Psoas muscle (tissue), 8 donors: Measurements from ENCODE around the gene MSGN1. TPM values are rescaled to one million over a fixed set of nuclear protein-coding genes. Genes with fewer than 3 reads are reported as not detected.
A peak's percentile ranks its signal among the peaks of the same experiment; 100 is the strongest.

ENCODE experiments used
- ATAC-seq, 4 donors: fragments of 200-7000 bp; cut with Tn5 transposase; one replicate each; pipeline ENCODE4 v1.9.1; 2020; ENCODE audit warnings: moderate library complexity in 3 of 4, mild to moderate bottlenecking in 2 of 4
- DNase-seq, 2 donors: peaks; one replicate each; pipeline ENCODE4 v3.0.0-alpha.2; 2020
- H3K27ac ChIP-seq: fragments of 200-600 bp; one replicate; pipeline ENCODE4 v1.8.0; 2022
- H3K27me3 ChIP-seq, 3 donors: fragments of 200-600 bp in 1 of 3; one replicate each; pipeline versions ENCODE4 v1.6.1 to v1.8.0; 2013 to 2022; ENCODE audit warnings: low read length in 2 of 3, mild to moderate bottlenecking in 2 of 3, moderate library complexity in 1 of 3; ENCODE audit not compliant: insufficient read depth in 3 of 3
- H3K36me3 ChIP-seq, 2 donors: fragments of 200-600 bp in 1 of 2; one replicate each; pipeline versions ENCODE4 v1.6.1 to v1.8.0; 2013 to 2022; ENCODE audit warnings: low read depth in 1 of 2, mild to moderate bottlenecking in 1 of 2, moderate library complexity in 1 of 2; ENCODE audit not compliant: insufficient read depth in 1 of 2
- H3K4me1 ChIP-seq: fragments of 200-600 bp; one replicate; pipeline ENCODE4 v1.8.0; 2022
- H3K4me3 ChIP-seq: fragments of 200-600 bp; one replicate; pipeline ENCODE4 v1.8.0; 2022; ENCODE audit warnings: mild to moderate bottlenecking
- H3K9me3 ChIP-seq: fragments of 200-600 bp; one replicate; pipeline ENCODE4 v1.8.0; 2022
- WGBS, 3 donors: extraction: QIAGEN DNeasy Blood & Tissue Kit; methylation state at CpG; one replicate each; pipeline versions ENCODE4 v1.1.6 to v1.1.7; 2013; 5-methylcytosine and 5-hydroxymethylcytosine counted together
- intact Hi-C, 2 donors: fragments of 100-400 bp; cut with DNase I; formaldehyde crosslinking; loops; one replicate each; pipeline versions ENCODE4 v1.11.0 to v1.14.2; 2022
- long read RNA-seq, 2 donors: library from polyadenylated mRNA; unstranded; transcript quantifications; one replicate each; pipeline ENCODE4 v2.0.0, GENCODE V29; 2021
- polyA plus RNA-seq, 3 donors: library from polyadenylated mRNA; stranded (reverse); fragments of 200-250 nt; gene quantifications; one replicate each; pipeline ENCODE4 v1.2.3, GENCODE V29; 2013
- total RNA-seq, 4 donors: library from RNA; stranded (reverse); fragmentation: NEBNext Ultra II Directional in 2 of 4; extraction: Animal tissue kit (Norgen Biotek cat#: 25700) in 2 of 4; gene quantifications; one replicate each; pipeline versions ENCODE4 v1.2.1 to v1.2.4, GENCODE V29; 2021 to 2023
- TF ChIP-seq, protein P1 (sequence below): fragments of 200-600 bp; IDR thresholded peaks from one replicate; pipeline ENCODE4 v1.8.0; 2022; ENCODE audit warnings: antibody characterized with exemption
- donor health status: healthy with polysubstance abuse.
- donor health status: DM: no; HTN: no; CAD: no; lungs with moderate emphysema.
- donor health status: Bipolar disorder and iron deficiency.
- donor health status: healthy.
- donor health status: DM: yes; HTN: yes; CAD: no.
- donor health status: DM: no; HTN: no; CAD: no.
- donor health status: DM: no; HTN: no; CAD: no.
- donor health status: DM: yes; HTN: yes; CAD: no.

Gene MSGN1
- total RNA-seq (not detected), polyA plus RNA-seq (not detected)
- long read RNA-seq, donor 1 = 0 reads
- long read RNA-seq, donor 2 = 0 reads

DNA sequence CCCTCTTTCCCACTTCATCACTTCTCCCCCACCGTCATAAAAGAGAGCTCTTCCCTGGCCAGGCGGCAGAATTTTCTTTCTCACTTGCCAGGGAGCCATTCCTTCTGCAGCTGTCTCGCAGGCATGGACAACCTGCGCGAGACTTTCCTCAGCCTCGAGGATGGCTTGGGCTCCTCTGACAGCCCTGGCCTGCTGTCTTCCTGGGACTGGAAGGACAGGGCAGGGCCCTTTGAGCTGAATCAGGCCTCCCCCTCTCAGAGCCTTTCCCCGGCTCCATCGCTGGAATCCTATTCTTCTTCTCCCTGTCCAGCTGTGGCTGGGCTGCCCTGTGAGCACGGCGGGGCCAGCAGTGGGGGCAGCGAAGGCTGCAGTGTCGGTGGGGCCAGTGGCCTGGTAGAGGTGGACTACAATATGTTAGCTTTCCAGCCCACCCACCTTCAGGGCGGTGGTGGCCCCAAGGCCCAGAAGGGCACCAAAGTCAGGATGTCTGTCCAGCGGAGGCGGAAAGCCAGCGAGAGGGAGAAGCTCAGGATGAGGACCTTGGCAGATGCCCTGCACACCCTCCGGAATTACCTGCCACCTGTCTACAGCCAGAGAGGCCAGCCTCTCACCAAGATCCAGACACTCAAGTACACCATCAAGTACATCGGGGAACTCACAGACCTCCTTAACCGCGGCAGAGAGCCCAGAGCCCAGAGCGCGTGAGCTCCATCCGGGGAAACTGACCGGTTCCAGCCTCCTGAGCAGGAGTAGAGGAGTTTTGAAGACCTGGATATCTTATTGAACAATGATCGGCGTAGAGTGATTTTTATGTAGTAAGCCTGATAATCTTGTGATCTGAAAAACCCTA, at the start of gene MSGN1:
MSGN1 (plus strand) TSS at position 65 of the 850 bp plus-strand sequence; CDS start at position 124, 59 bp downstream.
- ATAC-seq (no peak), DNase-seq (no peak)
- H3K4me1 ChIP-seq = peaks cover 11% of the 10 kb centered on the region
- no peak within 1 kb of the TSS for H3K27ac ChIP-seq
- H3K4me3 ChIP-seq = no peak within 1 kb of the TSS
- TF ChIP-seq, protein P1, sequence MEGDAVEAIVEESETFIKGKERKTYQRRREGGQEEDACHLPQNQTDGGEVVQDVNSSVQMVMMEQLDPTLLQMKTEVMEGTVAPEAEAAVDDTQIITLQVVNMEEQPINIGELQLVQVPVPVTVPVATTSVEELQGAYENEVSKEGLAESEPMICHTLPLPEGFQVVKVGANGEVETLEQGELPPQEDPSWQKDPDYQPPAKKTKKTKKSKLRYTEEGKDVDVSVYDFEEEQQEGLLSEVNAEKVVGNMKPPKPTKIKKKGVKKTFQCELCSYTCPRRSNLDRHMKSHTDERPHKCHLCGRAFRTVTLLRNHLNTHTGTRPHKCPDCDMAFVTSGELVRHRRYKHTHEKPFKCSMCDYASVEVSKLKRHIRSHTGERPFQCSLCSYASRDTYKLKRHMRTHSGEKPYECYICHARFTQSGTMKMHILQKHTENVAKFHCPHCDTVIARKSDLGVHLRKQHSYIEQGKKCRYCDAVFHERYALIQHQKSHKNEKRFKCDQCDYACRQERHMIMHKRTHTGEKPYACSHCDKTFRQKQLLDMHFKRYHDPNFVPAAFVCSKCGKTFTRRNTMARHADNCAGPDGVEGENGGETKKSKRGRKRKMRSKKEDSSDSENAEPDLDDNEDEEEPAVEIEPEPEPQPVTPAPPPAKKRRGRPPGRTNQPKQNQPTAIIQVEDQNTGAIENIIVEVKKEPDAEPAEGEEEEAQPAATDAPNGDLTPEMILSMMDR = no peak
- H3K9me3 ChIP-seq = no peaks in the 10 kb centered on the region
- intact Hi-C loops = no loop called here
- no peaks in the 10 kb centered on the region for H3K27me3 ChIP-seq
- 80 to 85% (median 81%) methylated on average over 24 to 26 of the region's 26 CpGs for WGBS, 3 donors
- no peaks in the 10 kb centered on the region for H3K36me3 ChIP-seq

DNA sequence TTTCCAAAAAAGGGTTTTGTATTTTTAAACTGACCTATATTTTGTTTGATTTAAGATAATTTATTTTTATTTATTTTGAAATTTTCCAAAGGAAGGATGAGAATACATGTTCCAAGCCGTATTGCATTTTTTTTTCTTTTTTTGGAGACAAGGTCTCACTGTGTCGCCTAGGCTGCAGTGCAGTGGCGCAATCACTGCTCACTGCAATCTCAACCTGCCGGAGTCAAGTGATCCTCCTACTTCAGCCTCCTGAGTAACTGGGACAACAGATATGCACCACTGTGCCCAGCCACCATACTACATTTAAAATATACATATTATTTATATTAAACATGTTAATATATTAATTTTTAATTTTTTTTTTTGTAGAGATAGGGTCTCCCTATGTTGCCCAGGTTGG, 47.4 kb upstream of the MSGN1 start:
- H3K9me3 ChIP-seq = no peaks in the 10 kb centered on the region
- H3K27ac ChIP-seq = no peak overlapping the region
- ATAC-seq = no peak
- peaks cover 5% of the 10 kb centered on the region for H3K4me1 ChIP-seq
- no peak for DNase-seq
- intact Hi-C loops = no loop called here
- WGBS, 3 donors = 95 to 98% (median 96%) methylated on average over 4 of the region's 4 CpGs
- H3K4me3 ChIP-seq = no peak overlapping the region
- no peaks in the 10 kb centered on the region for H3K36me3 ChIP-seq
- H3K27me3 ChIP-seq = no peaks in the 10 kb centered on the region
- TF ChIP-seq, protein P1 = no peak

DNA sequence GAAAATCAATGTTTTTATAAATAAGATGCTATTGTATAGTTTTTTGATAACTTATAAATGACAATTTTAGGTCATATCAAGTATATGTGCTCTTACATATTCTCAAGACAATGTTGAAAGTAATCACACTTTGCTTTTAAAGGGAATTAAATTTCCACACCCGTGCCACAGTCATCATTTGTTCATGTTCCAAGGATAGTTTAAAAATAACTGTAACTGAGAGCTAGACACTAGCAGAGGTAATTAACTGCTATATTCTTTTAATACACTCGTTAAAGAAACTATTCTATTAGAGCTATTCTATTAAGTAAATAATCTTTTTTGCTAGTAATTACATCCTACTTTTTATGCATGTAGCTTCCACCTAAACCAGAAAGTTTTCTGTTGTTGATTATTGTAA, 44.3 kb upstream of the MSGN1 start:
- no peak for DNase-seq
- WGBS, 3 donors = 28 to 52% (median 29%) methylated on average over 2 of the region's 2 CpGs
- Histone ChIP-seq H3K27me3 (no peaks in the 10 kb centered on the region), H3K4me3 (peak overlapping the region; percentile 14), H3K9me3 (no peaks in the 10 kb centered on the region), H3K27ac (peak overlapping the region; percentile 31), H3K36me3 (no peaks in the 10 kb centered on the region), H3K4me1 (peaks cover 5% of the 10 kb centered on the region)
- peak in 3 of 4 donors; percentile 65 to 96 (median 75) for ATAC-seq
- intact Hi-C loops = no loop called here
- TF ChIP-seq, protein P1 = no peak

GRCh38 chr2:17772532-17772931, 43.7 kb upstream of the MSGN1 start:
- intact Hi-C loops = no loop called here
- TF ChIP-seq, protein P1 = no peak
- no peaks in the 10 kb centered on the region for H3K36me3 ChIP-seq
- peak overlapping the region; percentile 9 for H3K27ac ChIP-seq
- no peak for DNase-seq
- no peak overlapping the region for H3K4me3 ChIP-seq
- WGBS, 3 donors = 39 to 72% (median 49%) methylated on average over 2 of the region's 2 CpGs
- H3K4me1 ChIP-seq = peaks cover 5% of the 10 kb centered on the region
- no peaks in the 10 kb centered on the region for H3K9me3 ChIP-seq
- H3K27me3 ChIP-seq = no peaks in the 10 kb centered on the region
- peak in 1 of 4 donors; percentile 64 for ATAC-seq
